Ascending aorta (tissue), 2 donors: ENCODE data around the gene PIGN. TPM values are rescaled to one million over a fixed set of nuclear protein-coding genes. Genes with fewer than 3 reads are reported as not detected.

Experiments used
- DNase-seq, 2 donors: peaks; one replicate each; pipeline ENCODE4 v3.0.0-alpha.2; 2019; ENCODE audit warnings: low spot score in 2 of 2
- H3K27ac ChIP-seq, 2 donors: fragments of 200-600 bp; sonication (generic); one replicate each; pipeline ENCODE4 v1.5.1; 2016 to 2017; ENCODE audit warnings: mild to moderate bottlenecking in 1 of 2
- H3K27me3 ChIP-seq: fragments of 200-600 bp; sonication (generic); one replicate; pipeline ENCODE4 v1.5.1; 2017
- H3K36me3 ChIP-seq, 2 donors: fragments of 200-600 bp; sonication (generic); one replicate each; pipeline ENCODE4 v1.5.1; 2016
- H3K4me1 ChIP-seq, 2 donors: fragments of 200-600 bp; sonication (generic); one replicate each; pipeline ENCODE4 v1.5.1; 2016 to 2017; ENCODE audit warnings: mild to moderate bottlenecking in 1 of 2
- H3K4me3 ChIP-seq, 2 donors: fragments of 200-600 bp; sonication (generic); one replicate each; pipeline ENCODE4 v1.5.1; 2016 to 2017; ENCODE audit warnings: mild to moderate bottlenecking in 1 of 2
- H3K9me3 ChIP-seq, 2 donors: fragments of 200-600 bp; sonication (generic); one replicate each; pipeline ENCODE4 v1.5.1; 2016
- CTCF ChIP-seq, 3 experiments: fragments of 200-600 bp in 2 of 3; fragments of 450-650 bp in 1 of 3; sonication (generic) in 2 of 3; IDR thresholded peaks; one replicate each; pipeline ENCODE4 v1.5.1; 2016 to 2019; ENCODE audit warnings: antibody characterized with exemption in 3 of 3, mild to moderate bottlenecking in 1 of 3, moderate library complexity in 1 of 3
- intact Hi-C: fragments of 100-400 bp; cut with DNase I; formaldehyde crosslinking; loops from one replicate; pipeline ENCODE4 v1.15.1; 2023
- total RNA-seq: library from RNA; depleted of rRNA; stranded (reverse); fragments of >200 nt; gene quantifications from one replicate; pipeline ENCODE4 v1.1.0, GENCODE V29; 2016

Gene PIGN
- total RNA-seq, 1 donor from 2014 or later = 12.8 TPM

GRCh38 chr18:62109676-62110075, 77.2 kb downstream of the PIGN start:
- H3K9me3 ChIP-seq = no peaks in the 10 kb centered on the region
- intact Hi-C loops = no loop called here
- no peak overlapping the region for H3K27ac ChIP-seq

GRCh38 chr18:62107881-62108280, 79.0 kb downstream of the PIGN start:
- no peak overlapping the region for H3K4me3 ChIP-seq
- H3K27me3 ChIP-seq = no peaks in the 10 kb centered on the region

More at GRCh38 chr18:62109676-62110075, 77.2 kb downstream of the PIGN start:
- Histone ChIP-seq H3K27me3 (no peaks in the 10 kb centered on the region), H3K36me3 (no peaks in the 10 kb centered on the region), H3K4me3 (no peak overlapping the region), H3K4me1 (no peaks in the 10 kb centered on the region)
- TF ChIP-seq CTCF (IDR thresholded peaks at IDR 0.05) = no peak
- DNase-seq = no peak

GRCh38 chr18:62106271-62106670, 80.6 kb downstream of the PIGN start:
- Histone ChIP-seq H3K27ac (no peak overlapping the region), H3K4me1 (no peaks in the 10 kb centered on the region), H3K27me3 (no peaks in the 10 kb centered on the region), H3K36me3 (no peaks in the 10 kb centered on the region), H3K9me3 (no peaks in the 10 kb centered on the region), H3K4me3 (no peak overlapping the region)
- intact Hi-C loops = no loop called here
- TF ChIP-seq CTCF (IDR thresholded peaks at IDR 0.05) = no peak
- no peak for DNase-seq

More at GRCh38 chr18:62107881-62108280, 79.0 kb downstream of the PIGN start:
- no peaks in the 10 kb centered on the region for H3K36me3 ChIP-seq
- no peak for DNase-seq
- H3K27ac ChIP-seq = no peak overlapping the region
- TF ChIP-seq CTCF (IDR thresholded peaks at IDR 0.05) = no peak
- H3K4me1 ChIP-seq = no peaks in the 10 kb centered on the region
- no peaks in the 10 kb centered on the region for H3K9me3 ChIP-seq
- intact Hi-C loops = no loop called here

- Histone ChIP-seq H3K9me3 (no peaks in the 10 kb centered on the region), H3K4me1 (no peaks in the 10 kb centered on the region), H3K36me3 (no peaks in the 10 kb centered on the region), H3K4me3 (no peak overlapping the region), H3K27ac (no peak overlapping the region), H3K27me3 (no peaks in the 10 kb centered on the region)
- no peak for TF ChIP-seq CTCF (IDR thresholded peaks at IDR 0.05)
- DNase-seq = no peak
- intact Hi-C loops = no loop called here
Observed at GRCh38 chr18:62105376-62105775, 81.5 kb downstream of the PIGN start.

- TF ChIP-seq CTCF (IDR thresholded peaks at IDR 0.05) = no peak
- Histone ChIP-seq H3K36me3 (peaks cover 0 to 19% of the 10 kb centered on the region in 2 donors), H3K27me3 (no peaks in the 10 kb centered on the region), H3K9me3 (no peaks in the 10 kb centered on the region), H3K4me1 (no peaks in the 10 kb centered on the region), H3K27ac (no peak overlapping the region), H3K4me3 (no peak overlapping the region)
- DNase-seq = no peak
- intact Hi-C loops = no loop called here
Observed at GRCh38 chr18:62102221-62102620, 84.6 kb downstream of the PIGN start.

GRCh38 chr18:62101321-62101721, 85.5 kb downstream of the PIGN start:
- DNase-seq = no peak
- no peaks in the 10 kb centered on the region for H3K9me3 ChIP-seq
- no peak for TF ChIP-seq CTCF (IDR thresholded peaks at IDR 0.05)
- no peaks in the 10 kb centered on the region for H3K4me1 ChIP-seq
- H3K36me3 ChIP-seq = peaks cover 0 to 19% of the 10 kb centered on the region in 2 donors
- H3K27me3 ChIP-seq = no peaks in the 10 kb centered on the region
- intact Hi-C loops = no loop called here
- peak overlapping the region in 1 of 2 donors; percentile 42 for H3K27ac ChIP-seq
- no peak overlapping the region for H3K4me3 ChIP-seq
